ENCODE data around the gene KRT14. TPM values are rescaled to one million over a fixed set of nuclear protein-coding genes. Genes with fewer than 3 reads are reported as not detected.

Gene KRT14
- total and polyA plus RNA-seq, 2 donors (not counting 3 experiments of a cell fraction or from before 2014, with no cell fraction given), result 0.12 to 0.66 TPM

- Histone ChIP-seq H3K4me1 (ENCODE audit: control insufficient read depth, extremely low read depth, insufficient read depth, low read length) (peaks cover 19% of the 10 kb centered on the region), H3K27ac (ENCODE audit: insufficient read depth, low read depth, low read length) (no peak overlapping the region), H3K27me3 (ENCODE audit: control insufficient read depth in 2 of 2, insufficient read depth in 2 of 2, low read length in 2 of 2) (no peaks in the 10 kb centered on the region), H3K9ac (replicated peaks; ENCODE audit: extremely low read depth, insufficient read depth, low read length) (no peak overlapping the region), H3K9me3 (replicated peaks; ENCODE audit: control insufficient read depth, insufficient read depth, low read length) (no peaks in the 10 kb centered on the region), H3K36me3 (ENCODE audit: control insufficient read depth in 2 of 2, extremely low read depth in 1 of 2, insufficient read depth in 2 of 2, low read length in 2 of 2) (no peaks in the 10 kb centered on the region), H3K9me1 (replicated peaks; ENCODE audit: control insufficient read depth, extremely low read depth, insufficient read depth, low read length) (no peaks in the 10 kb centered on the region), H3K79me2 (ENCODE audit: control insufficient read depth, insufficient read depth, low read length) (no peaks in the 10 kb centered on the region), H3K4me2 (ENCODE audit: insufficient read depth, low read length) (no peak overlapping the region), H4K20me1 (replicated peaks; ENCODE audit: control insufficient read depth, extremely low read depth, insufficient read depth, low read length) (no peaks in the 10 kb centered on the region), H2AFZ (ENCODE audit: low read depth, low read length) (no peak overlapping the region), H3K4me3 (replicated peaks in 1 of 3; ENCODE audit: insufficient read depth in 1 of 3, low read depth in 1 of 3, low read length in 3 of 3) (no peak overlapping the region)
- TF ChIP-seq MYC (IDR thresholded peaks at IDR 0.05; ENCODE audit: low read depth, low read length), result no peak
- no peak for TF ChIP-seq FOS (IDR thresholded peaks at IDR 0.05; ENCODE audit: borderline replicate concordance, insufficient read depth, low read length)
- no peak for TF ChIP-seq POLR2AphosphoS5 (IDR thresholded peaks at IDR 0.05; ENCODE audit: insufficient read depth, low read depth, low read length)
- dilution Hi-C loops (cut with MboI; ENCODE audit: extremely low pct_ligation_motif_present, low sequenced_read_pairs), result no loop called here
- intact Hi-C loops (cut with micrococcal nuclease), result loop anchor here (5.0 kb wide), 1 partner anchor 745 kb away; no protein-coding TSS in a partner anchor
- BruUV-seq (replicated peaks), result no TSS peak
- ChIA-PET POLR2A (interaction anchor here (2.2 kb wide), 1 partner anchor 26 kb away, joined by 6 read pairs; no protein-coding TSS in a partner anchor), CTCF (interaction anchor here (1.3 to 9.2 kb wide), 3 partner anchors 14 to 692 kb away, joined by 4 to 369 read pairs (median 25); no protein-coding TSS in a partner anchor)
- FAIRE-seq (no peak), DNase-seq (ENCODE audit: low read depth, low spot score) (no peak)
Observed at GRCh38 chr17:41546819-41547218, 39.9 kb downstream of the KRT14 start.

DNA sequence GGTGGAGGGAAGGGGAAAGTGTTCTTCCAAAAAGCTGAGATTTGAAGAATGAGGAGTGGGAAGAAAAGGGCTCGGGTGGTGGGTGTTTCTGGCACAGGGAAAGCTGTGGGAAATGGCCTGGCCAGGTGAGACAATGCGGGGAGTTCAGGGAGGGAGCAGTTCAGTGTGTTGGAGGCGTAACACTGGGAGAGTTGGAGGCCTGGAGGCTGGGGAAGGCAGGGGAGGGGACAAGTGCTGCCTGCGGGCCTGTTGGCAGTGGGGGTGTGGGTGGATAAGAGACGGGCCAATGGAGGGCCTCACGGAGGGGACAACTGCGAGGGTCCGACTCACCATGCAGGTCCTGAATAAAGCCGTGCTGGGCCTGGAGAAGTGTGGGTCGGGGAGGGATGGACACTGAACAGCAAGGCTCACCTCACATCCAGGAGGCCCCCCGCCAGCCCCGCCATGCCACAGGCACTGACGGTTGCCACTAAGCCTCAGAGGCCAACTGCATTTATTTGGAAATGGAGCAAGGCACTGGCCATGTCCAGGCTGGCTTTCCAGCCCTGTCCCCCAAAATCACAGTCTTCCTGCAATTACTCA is 40.8 kb downstream of the KRT14 start:
- Histone ChIP-seq H2AFZ (ENCODE audit: low read depth, low read length) (no peak overlapping the region), H4K20me1 (replicated peaks; ENCODE audit: control insufficient read depth, extremely low read depth, insufficient read depth, low read length) (no peaks in the 10 kb centered on the region), H3K9ac (replicated peaks; ENCODE audit: extremely low read depth, insufficient read depth, low read length) (no peak overlapping the region), H3K4me1 (ENCODE audit: control insufficient read depth, extremely low read depth, insufficient read depth, low read length) (peaks cover 19% of the 10 kb centered on the region), H3K27me3 (ENCODE audit: control insufficient read depth in 2 of 2, insufficient read depth in 2 of 2, low read length in 2 of 2) (no peaks in the 10 kb centered on the region), H3K9me3 (replicated peaks; ENCODE audit: control insufficient read depth, insufficient read depth, low read length) (no peaks in the 10 kb centered on the region), H3K9me1 (replicated peaks; ENCODE audit: control insufficient read depth, extremely low read depth, insufficient read depth, low read length) (no peaks in the 10 kb centered on the region), H3K4me2 (ENCODE audit: insufficient read depth, low read length) (no peak overlapping the region), H3K4me3 (replicated peaks in 1 of 3; ENCODE audit: insufficient read depth in 1 of 3, low read depth in 1 of 3, low read length in 3 of 3) (no peak overlapping the region), H3K79me2 (ENCODE audit: control insufficient read depth, insufficient read depth, low read length) (no peaks in the 10 kb centered on the region), H3K36me3 (ENCODE audit: control insufficient read depth in 2 of 2, extremely low read depth in 1 of 2, insufficient read depth in 2 of 2, low read length in 2 of 2) (no peaks in the 10 kb centered on the region), H3K27ac (ENCODE audit: insufficient read depth, low read depth, low read length) (no peak overlapping the region)
- intact Hi-C loops (cut with micrococcal nuclease) (loop anchor here (5.0 kb wide), 1 partner anchor 744 kb away; no protein-coding TSS in a partner anchor), dilution Hi-C loops (cut with MboI; ENCODE audit: extremely low pct_ligation_motif_present, low sequenced_read_pairs) (no loop called here)
- DNase-seq (ENCODE audit: low read depth, low spot score) (no peak), FAIRE-seq (no peak)
- no peak for TF ChIP-seq POLR2AphosphoS5 (IDR thresholded peaks at IDR 0.05; ENCODE audit: insufficient read depth, low read depth, low read length)
- TF ChIP-seq, protein P1, sequence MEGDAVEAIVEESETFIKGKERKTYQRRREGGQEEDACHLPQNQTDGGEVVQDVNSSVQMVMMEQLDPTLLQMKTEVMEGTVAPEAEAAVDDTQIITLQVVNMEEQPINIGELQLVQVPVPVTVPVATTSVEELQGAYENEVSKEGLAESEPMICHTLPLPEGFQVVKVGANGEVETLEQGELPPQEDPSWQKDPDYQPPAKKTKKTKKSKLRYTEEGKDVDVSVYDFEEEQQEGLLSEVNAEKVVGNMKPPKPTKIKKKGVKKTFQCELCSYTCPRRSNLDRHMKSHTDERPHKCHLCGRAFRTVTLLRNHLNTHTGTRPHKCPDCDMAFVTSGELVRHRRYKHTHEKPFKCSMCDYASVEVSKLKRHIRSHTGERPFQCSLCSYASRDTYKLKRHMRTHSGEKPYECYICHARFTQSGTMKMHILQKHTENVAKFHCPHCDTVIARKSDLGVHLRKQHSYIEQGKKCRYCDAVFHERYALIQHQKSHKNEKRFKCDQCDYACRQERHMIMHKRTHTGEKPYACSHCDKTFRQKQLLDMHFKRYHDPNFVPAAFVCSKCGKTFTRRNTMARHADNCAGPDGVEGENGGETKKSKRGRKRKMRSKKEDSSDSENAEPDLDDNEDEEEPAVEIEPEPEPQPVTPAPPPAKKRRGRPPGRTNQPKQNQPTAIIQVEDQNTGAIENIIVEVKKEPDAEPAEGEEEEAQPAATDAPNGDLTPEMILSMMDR (IDR thresholded peaks at IDR 0.05; ENCODE audit: extremely low read depth in 1 of 2, insufficient read depth in 1 of 2, low read depth in 1 of 2, low read length in 2 of 2), result no peak
- no peak for TF ChIP-seq POLR2A (IDR thresholded peaks at IDR 0.05; ENCODE audit: low read depth, low read length)
- no peak for TF ChIP-seq GATA2 (IDR thresholded peaks at IDR 0.05; ENCODE audit: insufficient read depth, insufficient read length, low read depth, low read length)
- no peak for TF ChIP-seq MYC (IDR thresholded peaks at IDR 0.05; ENCODE audit: low read depth, low read length)
- no peak for TF ChIP-seq EZH2 (IDR thresholded peaks at IDR 0.05; ENCODE audit: borderline replicate concordance, low read depth, low read length, severe bottlenecking)
- TF ChIP-seq, protein P2, sequence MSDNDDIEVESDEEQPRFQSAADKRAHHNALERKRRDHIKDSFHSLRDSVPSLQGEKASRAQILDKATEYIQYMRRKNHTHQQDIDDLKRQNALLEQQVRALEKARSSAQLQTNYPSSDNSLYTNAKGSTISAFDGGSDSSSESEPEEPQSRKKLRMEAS (IDR thresholded peaks at IDR 0.05; ENCODE audit: insufficient read depth, insufficient read length), result no peak
- TF ChIP-seq FOS (IDR thresholded peaks at IDR 0.05; ENCODE audit: borderline replicate concordance, insufficient read depth, low read length), result no peak
- no peak for TF ChIP-seq JUN (IDR thresholded peaks at IDR 0.05; ENCODE audit: borderline replicate concordance, insufficient read depth, insufficient read length, low read depth)
- POLR2A ChIA-PET, result no interaction called here
- CTCF ChIA-PET, result interaction anchor here (1.3 to 2.0 kb wide), 2 partner anchors 16 to 103 kb away, joined by 3 to 6 read pairs; no protein-coding TSS in a partner anchor
- no TSS peak for BruUV-seq (replicated peaks)

Measured in endothelial cell of umbilical vein (primary cell).